K562 (cell line): ENCODE data around the gene FAM3C. TPM values are rescaled to one million over a fixed set of nuclear protein-coding genes. Genes with fewer than 3 reads are reported as not detected.

ENCODE experiments used
- E2F6 ChIP-seq, 2 experiments: IDR thresholded peaks; 2 replicates each; pipeline ENCODE4 v1.6.1; 2011; ENCODE audit warnings: borderline replicate concordance in 1 of 2, control low read depth in 1 of 2, low read depth in 1 of 2, low read length in 1 of 2, mild to moderate bottlenecking in 1 of 2, mixed read lengths in 1 of 2, moderate library complexity in 1 of 2; ENCODE audit not compliant: insufficient read depth in 1 of 2, insufficient read length in 1 of 2, poor library complexity in 1 of 2, severe bottlenecking in 1 of 2; ENCODE audit errors: extremely low read depth in 1 of 2
- HNRNPK ChIP-seq: fragments of 200-400 bp; formaldehyde crosslinking; IDR thresholded peaks from one replicate; pipeline ENCODE4 v1.6.1; 2018; ENCODE audit warnings: mild to moderate bottlenecking, low read depth, low read length; ENCODE audit not compliant: poor library complexity, severe bottlenecking
- HOMEZ ChIP-seq: fragments of 250-450 bp; sonication (Bioruptor Pico); IDR thresholded peaks from 2 replicates; pipeline ENCODE4 v1.4.0; 2020; ENCODE audit warnings: mild to moderate bottlenecking, moderate library complexity
- L3MBTL2 ChIP-seq: fragments of 450-650 bp; IDR thresholded peaks from 2 replicates; pipeline ENCODE4 v1.6.1; 2016; ENCODE audit warnings: mild to moderate bottlenecking, moderate library complexity
- PBX2 ChIP-seq, 2 experiments: IDR thresholded peaks in 1 of 2; conservative IDR thresholded peaks in 1 of 2; 2 replicates each; pipeline ENCODE4 v1.6.1; 2016; ENCODE audit warnings: low read depth in 2 of 2, mild to moderate bottlenecking in 1 of 2, missing compliant biosample characterization in 1 of 2, missing genetic modification characterization in 1 of 2, moderate library complexity in 1 of 2
- RAD21 ChIP-seq, 2 experiments: fragments of 250-450 bp in 1 of 2; fragments of 450-650 bp in 1 of 2; sonication (Bioruptor Pico) in 1 of 2; formaldehyde crosslinking in 1 of 2; IDR thresholded peaks in 1 of 2; conservative IDR thresholded peaks in 1 of 2; 2 replicates each; pipeline versions ENCODE4 v1.4.0 to v1.8.0; 2020 to 2022; ENCODE audit warnings: mild to moderate bottlenecking in 2 of 2, moderate library complexity in 1 of 2
- ZNF764 ChIP-seq: fragments of 250-450 bp; sonication (Bioruptor Pico); IDR thresholded peaks from 2 replicates; pipeline ENCODE4 v1.4.0; 2020; ENCODE audit warnings: low read depth, mild to moderate bottlenecking, moderate library complexity
- polyA plus RNA-seq, 8 experiments: library from polyadenylated mRNA; depleted of rRNA in 4 of 8; stranded (reverse) in 5 of 8; unstranded in 3 of 8; fragments of >200 nt; fragmentation: Nextera tagmentation in 2 of 8; fragmentation: Illumina TruSeq in 1 of 8; extraction: Ambion mirVana in 2 of 8; extraction: Trizol in 1 of 8; gene quantifications; 2 replicates each; pipeline versions ENCODE4 v1.2.1 to v1.2.3, GENCODE V29; 2011 to 2014; ENCODE audit warnings: inconsistent platforms in 1 of 8, missing spikeins in 1 of 8
- total RNA-seq, 7 experiments: library from RNA; depleted of rRNA in 6 of 7; stranded (reverse); fragments of >200 nt in 6 of 7; fragmentation: Illumina TruSeq in 2 of 7; extraction: Trizol in 2 of 7; gene quantifications; 2 replicates each; pipeline versions ENCODE4 v1.2.1 to v1.2.3, GENCODE V29; 2011 to 2021; ENCODE audit warnings: low replicate concordance in 1 of 7

The FAM3C gene
- total and polyA plus RNA-seq, 9 of the 15 experiments (the other 6 are each of a cell fraction or from before 2014, with no cell fraction given), result 10.6 to 42.6 (median 30.0) TPM

GRCh38 chr7:121339082-121339481 lies 57.0 kb downstream of the FAM3C start (continued):
- TF ChIP-seq PBX2 (CRISPR knock-in tag; IDR thresholded peaks at IDR 0.05; ENCODE audit: low read depth) (no peak), PBX2 (tag; conservative IDR thresholded peaks at IDR 0.05; ENCODE audit: low read depth) (no peak), E2F6 (IDR thresholded peaks at IDR 0.05; ENCODE audit: borderline replicate concordance in 1 of 2, extremely low read depth in 1 of 2, insufficient read depth in 1 of 2, insufficient read length in 1 of 2, low read depth in 1 of 2, low read length in 1 of 2, poor library complexity in 1 of 2, severe bottlenecking in 1 of 2) (peak in 1 of 2 experiments; percentile 61), ZNF764 (CRISPR knock-in tag) (no peak), HOMEZ (no peak), L3MBTL2 (peak; percentile 73), HNRNPK (no peak), RAD21 (CRISPR knock-in tag; conservative IDR thresholded peaks at IDR 0.05 in 1 of 2, IDR thresholded peaks at IDR 0.05 in 1 of 2) (0 out of 4 replicates have a peak, but pooled peaks of 1 of the 2 experiments have one; percentile 2)
